ENCODE measurements around the gene TNS3. TPM values are rescaled to one million over a fixed set of nuclear protein-coding genes. Genes with fewer than 3 reads are reported as not detected.

TNS3 gene
- total RNA-seq, 4 donors from 2014 or later = 27.2 to 110 (median 47.5) TPM

GRCh38 chr7:47581438-47581803 lies 490 bp downstream of the TNS3 start:
- H3K36me3 ChIP-seq = no peaks in the 10 kb centered on the region
- peak overlapping the region; percentile 91 to 96 for H3K27ac ChIP-seq
- H3K4me1 ChIP-seq = peaks cover 2 to 8% of the 10 kb centered on the region in 2 donors
- H3K27me3 ChIP-seq = no peaks in the 10 kb centered on the region
- no peak for DNase-seq
- no peaks in the 10 kb centered on the region for H3K9me3 ChIP-seq
- intact Hi-C loops (cut with DNase I; ENCODE audit: low total_unique reads) = no loop called here
- TF ChIP-seq CTCF (IDR thresholded peaks at IDR 0.05) (no peak), POLR2A (IDR thresholded peaks at IDR 0.05) (no peak)
- peak overlapping the region; percentile 88 to 89 for H3K4me3 ChIP-seq

GRCh38 chr7:47580811-47581331 lies 1.0 kb downstream of the TNS3 start:
- peak overlapping the region; percentile 91 to 96 for H3K27ac ChIP-seq
- peak overlapping the region; percentile 88 to 89 for H3K4me3 ChIP-seq
- TF ChIP-seq POLR2A (IDR thresholded peaks at IDR 0.05) = no peak
- no peak for TF ChIP-seq CTCF (IDR thresholded peaks at IDR 0.05)
- intact Hi-C loops (cut with DNase I; ENCODE audit: low total_unique reads) = no loop called here
- peaks cover 4 to 8% of the 10 kb centered on the region in 2 donors for H3K4me1 ChIP-seq
- H3K36me3 ChIP-seq = no peaks in the 10 kb centered on the region
- no peak for DNase-seq
- H3K27me3 ChIP-seq = no peaks in the 10 kb centered on the region
- no peaks in the 10 kb centered on the region for H3K9me3 ChIP-seq

GRCh38 chr7:47580175-47580706 lies 1.7 kb downstream of the TNS3 start:
- Histone ChIP-seq H3K27ac (peak overlapping the region; percentile 91 to 96), H3K4me3 (peak overlapping the region in 1 of 2 donors; percentile 88), H3K36me3 (no peaks in the 10 kb centered on the region), H3K4me1 (peaks cover 4 to 8% of the 10 kb centered on the region in 2 donors), H3K9me3 (no peaks in the 10 kb centered on the region), H3K27me3 (no peaks in the 10 kb centered on the region)
- no peak for DNase-seq
- no peak for TF ChIP-seq POLR2A (IDR thresholded peaks at IDR 0.05)
- intact Hi-C loops (cut with DNase I; ENCODE audit: low total_unique reads) = no loop called here

GRCh38 chr7:47579458-47579857 lies 2.5 kb downstream of the TNS3 start:
- TF ChIP-seq CTCF (IDR thresholded peaks at IDR 0.05) (no peak), POLR2A (IDR thresholded peaks at IDR 0.05) (no peak)
- Histone ChIP-seq H3K27me3 (no peaks in the 10 kb centered on the region), H3K27ac (peak overlapping the region; percentile 91 to 96), H3K4me1 (peaks cover 4 to 11% of the 10 kb centered on the region in 2 donors), H3K9me3 (no peaks in the 10 kb centered on the region), H3K4me3 (no peak overlapping the region), H3K36me3 (no peaks in the 10 kb centered on the region)
- intact Hi-C loops (cut with DNase I; ENCODE audit: low total_unique reads) = no loop called here
- no peak for DNase-seq

GRCh38 chr7:47578579-47579270 lies 3.2 kb downstream of the TNS3 start:
- no peak for DNase-seq
- TF ChIP-seq CTCF (IDR thresholded peaks at IDR 0.05) (no peak), POLR2A (IDR thresholded peaks at IDR 0.05) (no peak)
- no peaks in the 10 kb centered on the region for H3K9me3 ChIP-seq
- H3K4me3 ChIP-seq = no peak overlapping the region
- intact Hi-C loops (cut with DNase I; ENCODE audit: low total_unique reads) = no loop called here
- no peaks in the 10 kb centered on the region for H3K27me3 ChIP-seq
- peak overlapping the region; percentile 91 to 96 for H3K27ac ChIP-seq
- no peaks in the 10 kb centered on the region for H3K36me3 ChIP-seq
- H3K4me1 ChIP-seq = peaks cover 4 to 14% of the 10 kb centered on the region in 2 donors

Data from uterus (tissue), 4 donors.